SIG-M5 treated with dmso at 0.1 percent for 504 hours (cell line): ENCODE results near the gene SAMD4A.
A peak's percentile ranks its signal among the peaks of the same experiment; 100 is the strongest.

ENCODE experiments used
- DNase-seq: peaks from one replicate; lab custom pipeline; 2025; ENCODE audit not compliant: unreplicated experiment; lab: John Stamatoyannopoulos, UW

SAMD4A gene

DNA sequence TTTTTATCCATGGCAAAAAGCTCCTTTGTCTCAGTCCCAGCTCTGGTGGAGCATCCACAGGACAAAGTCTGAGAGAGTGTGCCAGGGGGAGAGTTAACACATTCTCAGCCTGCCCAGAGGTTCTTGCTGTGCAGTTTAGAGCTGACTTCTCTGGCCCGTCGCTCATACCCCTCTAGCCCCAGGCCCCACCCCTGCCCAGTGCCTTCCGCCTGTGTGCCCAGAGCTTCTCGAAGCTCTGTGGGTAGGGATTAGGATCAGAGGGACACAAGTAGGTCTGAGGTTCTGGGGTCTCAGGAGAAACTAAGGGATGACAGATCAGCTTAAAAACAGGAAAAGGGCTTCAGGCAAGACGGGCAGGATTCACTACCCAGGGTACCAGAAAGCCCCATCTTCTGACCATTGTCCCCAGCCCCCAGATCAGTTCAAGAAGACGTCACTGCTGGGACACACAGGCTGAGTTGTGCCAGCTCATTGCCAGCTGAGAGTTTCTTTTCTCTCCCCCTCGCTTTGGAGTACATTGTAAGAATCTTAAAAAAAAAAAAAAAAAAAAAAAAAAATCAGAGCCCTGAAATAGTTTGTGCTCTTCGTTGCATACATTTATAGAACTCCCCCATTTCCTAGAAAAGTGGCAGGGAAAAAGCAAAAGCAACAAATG, 208.7 kb downstream of the SAMD4A start:
- no peak for DNase-seq

DNA sequence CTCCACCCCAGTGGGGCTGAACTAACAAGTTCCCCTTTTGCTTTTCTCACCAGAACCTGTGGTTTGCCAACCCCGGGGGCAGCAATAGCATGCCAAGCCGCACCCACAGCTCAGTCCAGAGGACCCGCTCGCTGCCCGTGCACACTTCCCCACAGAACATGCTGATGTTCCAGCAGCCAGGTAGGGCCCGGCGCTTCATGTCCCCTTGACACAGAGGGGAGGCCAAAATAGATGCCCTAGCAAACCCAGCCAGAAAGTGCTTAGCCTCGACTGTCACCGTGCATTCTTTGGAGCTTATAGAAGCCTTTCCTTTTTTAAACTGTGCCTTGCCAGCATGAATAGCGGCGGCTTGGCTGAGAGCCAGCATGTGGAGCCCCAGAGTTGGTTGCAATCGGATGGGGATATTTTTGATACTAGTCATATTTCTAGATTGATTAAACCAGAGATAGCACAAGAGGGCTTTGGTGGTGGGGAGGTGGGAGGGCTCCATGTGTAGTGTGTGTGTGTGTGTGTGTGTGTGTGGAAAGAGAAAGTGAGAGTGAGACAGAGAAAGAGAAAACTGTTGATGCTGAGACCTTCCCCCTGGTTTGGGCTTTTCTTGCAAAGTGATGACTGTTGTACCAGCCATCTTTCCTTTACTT, 209.6 kb downstream of the SAMD4A start:
- peak; percentile 67 for DNase-seq

- no peak for DNase-seq
These were observed 210.5 kb downstream of the SAMD4A start for GRCh38 chr14:54777395-54777794.

GRCh38 chr14:54778618-54779345, 211.9 kb downstream of the SAMD4A start:
- DNase-seq = no peak

DNA sequence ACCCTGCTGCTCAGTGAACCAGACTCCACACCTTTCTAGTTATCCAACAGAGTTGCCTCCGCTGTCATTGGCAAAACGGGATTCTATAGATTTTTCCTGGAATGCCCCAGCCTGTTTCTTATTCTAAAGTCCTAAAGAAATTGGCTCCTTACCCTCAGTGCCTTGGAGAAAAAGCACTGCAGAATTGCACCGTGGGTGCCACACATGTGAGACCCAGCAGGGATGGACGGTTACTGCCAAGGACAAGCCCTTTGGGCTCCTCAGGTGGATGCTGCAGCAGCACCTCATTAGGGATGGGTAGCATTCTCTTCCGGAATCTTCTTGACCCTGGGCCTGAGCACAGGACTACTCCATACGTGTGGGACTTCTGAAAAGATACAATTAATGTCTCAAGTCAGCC, 214.2 kb downstream of the SAMD4A start:
- no peak for DNase-seq

- DNase-seq = no peak
These were observed 215.2 kb downstream of the SAMD4A start for GRCh38 chr14:54781961-54782750.

- DNase-seq = peak; percentile 92
These were observed 216.1 kb downstream of the SAMD4A start for GRCh38 chr14:54782751-54783659.

DNA sequence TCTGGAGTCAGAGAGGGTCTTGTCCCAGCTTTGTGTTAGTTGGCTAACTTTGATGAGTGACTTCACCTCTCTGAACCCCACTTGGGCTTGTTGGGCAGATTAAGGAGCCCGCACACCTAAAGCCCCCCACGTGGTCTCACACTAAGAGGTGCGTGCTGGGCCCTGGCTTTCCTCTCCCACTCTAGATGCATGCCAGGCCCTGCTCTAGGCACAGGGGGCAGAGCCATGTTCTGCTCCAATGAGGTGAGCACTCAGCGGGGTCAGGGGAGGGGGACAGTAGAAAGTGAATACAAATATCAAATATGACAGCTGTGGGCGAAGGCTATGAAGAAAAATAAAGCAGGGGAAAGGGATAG, 216.7 kb downstream of the SAMD4A start:
- DNase-seq = no peak

DNA sequence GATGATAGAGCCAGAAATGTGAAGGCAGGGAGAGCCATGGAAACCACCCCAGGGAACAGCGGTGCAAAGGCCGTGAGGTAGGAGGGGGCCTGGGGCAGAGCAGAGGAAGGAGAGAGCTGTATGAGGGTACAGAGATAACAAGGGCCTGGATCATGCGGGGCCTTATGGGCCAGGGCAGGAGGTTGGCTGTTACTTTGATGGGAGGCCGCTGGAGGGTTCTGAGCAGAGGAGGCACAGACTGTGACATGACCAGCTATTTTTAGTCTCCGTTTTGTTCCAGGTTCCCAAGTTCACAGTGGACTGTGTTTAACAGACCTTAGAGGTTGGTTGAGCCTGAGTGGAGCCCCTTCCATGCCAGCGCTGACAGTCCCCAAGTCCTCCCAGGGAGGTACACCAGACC, 217.1 kb downstream of the SAMD4A start:
- no peak for DNase-seq

- DNase-seq = no peak
These were observed 217.7 kb downstream of the SAMD4A start for GRCh38 chr14:54784657-54785056.

- no peak for DNase-seq
These were observed 218.3 kb downstream of the SAMD4A start for GRCh38 chr14:54785136-54785777.

DNA sequence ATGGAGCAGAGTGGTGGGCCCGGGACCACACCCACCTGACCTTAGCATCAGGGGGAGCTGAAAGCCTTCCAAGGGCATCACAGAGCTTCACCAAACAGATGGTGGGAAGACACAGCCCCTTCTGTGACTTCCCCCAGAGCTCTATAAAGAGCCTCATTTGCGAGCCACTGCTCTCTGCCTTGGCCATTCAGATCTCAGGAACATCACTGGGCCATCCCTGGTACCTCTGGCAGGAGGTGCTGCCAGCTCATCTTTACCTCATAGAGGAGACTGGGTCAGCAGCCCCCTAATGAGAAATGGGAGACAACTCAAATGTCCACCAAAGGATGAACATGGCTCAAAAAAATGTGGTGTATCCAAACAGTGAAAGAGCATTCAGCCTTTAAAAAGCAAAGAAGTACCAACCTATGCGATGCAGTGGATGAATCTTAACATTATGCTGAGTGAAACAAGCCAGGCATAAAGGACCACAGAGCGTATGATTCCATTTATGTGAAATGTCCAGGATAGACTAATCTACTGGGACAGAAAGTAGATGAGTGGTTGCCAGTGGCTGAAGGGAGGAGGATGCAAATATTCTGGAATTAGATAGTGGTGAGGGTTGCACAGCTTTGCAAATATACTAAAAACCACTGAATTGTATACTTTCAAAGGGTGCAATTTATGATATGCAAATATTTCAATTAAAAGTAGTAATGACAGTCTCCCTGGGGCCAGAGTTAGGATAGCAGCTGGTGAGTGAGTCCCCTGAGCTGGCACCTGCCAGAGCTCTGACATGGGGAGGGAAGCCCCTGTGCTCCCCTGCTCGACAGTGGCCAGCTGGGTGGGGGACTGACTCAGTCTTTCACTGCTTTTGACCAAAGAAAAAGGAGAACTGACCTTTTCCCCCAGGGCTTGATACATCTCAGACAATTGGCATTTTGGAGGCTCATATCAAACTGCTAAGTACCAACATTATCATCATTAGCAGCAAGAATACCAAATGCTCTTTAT, 219.1 kb downstream of the SAMD4A start:
- no peak for DNase-seq

DNA sequence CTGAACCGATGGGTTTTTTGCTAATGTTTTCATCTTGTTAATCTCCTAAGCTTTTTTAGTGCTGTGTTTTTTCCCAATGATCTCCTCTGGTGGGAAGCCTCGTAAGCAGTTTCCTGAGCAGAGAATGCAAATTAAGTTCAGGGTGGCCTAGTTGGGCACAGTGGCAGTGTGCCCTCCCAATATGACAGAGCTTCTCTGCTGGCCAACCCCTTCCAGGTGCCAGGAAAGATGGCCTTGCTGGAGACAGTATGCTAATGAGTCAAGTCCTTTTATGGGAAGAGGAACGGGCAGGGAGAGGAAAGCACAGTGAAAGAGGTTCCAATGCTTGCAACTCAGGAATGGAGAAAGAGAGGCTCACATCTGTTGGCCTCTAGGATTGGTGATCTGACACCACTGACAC, 219.9 kb downstream of the SAMD4A start:
- DNase-seq = no peak

GRCh38 chr14:54787261-54787660, 220.3 kb downstream of the SAMD4A start:
- peak; percentile 14 for DNase-seq

GRCh38 chr14:54788701-54789100, 221.8 kb downstream of the SAMD4A start:
- no peak for DNase-seq

DNA sequence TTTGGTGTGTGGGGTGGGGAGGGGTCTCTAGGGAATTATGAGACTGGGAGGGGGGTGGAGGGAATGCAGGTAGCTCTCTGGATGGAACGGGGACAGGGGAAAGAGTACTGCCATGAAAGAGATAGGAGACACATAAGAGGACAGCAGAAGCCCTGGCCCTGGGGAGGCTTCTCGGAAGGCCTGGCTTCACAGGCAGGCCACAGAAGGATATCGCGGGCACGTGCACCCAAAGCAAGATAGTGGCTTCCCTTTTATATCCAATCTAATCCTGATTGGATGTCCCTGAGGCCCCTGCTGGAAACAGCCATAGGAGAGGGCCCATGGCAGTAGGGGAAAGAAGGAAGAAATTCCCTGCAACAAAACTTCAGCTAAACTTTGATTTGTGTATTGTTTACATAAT, 222.2 kb downstream of the SAMD4A start:
- DNase-seq = no peak

- no peak for DNase-seq
These were observed 223.0 kb downstream of the SAMD4A start for GRCh38 chr14:54789781-54790480.

DNA sequence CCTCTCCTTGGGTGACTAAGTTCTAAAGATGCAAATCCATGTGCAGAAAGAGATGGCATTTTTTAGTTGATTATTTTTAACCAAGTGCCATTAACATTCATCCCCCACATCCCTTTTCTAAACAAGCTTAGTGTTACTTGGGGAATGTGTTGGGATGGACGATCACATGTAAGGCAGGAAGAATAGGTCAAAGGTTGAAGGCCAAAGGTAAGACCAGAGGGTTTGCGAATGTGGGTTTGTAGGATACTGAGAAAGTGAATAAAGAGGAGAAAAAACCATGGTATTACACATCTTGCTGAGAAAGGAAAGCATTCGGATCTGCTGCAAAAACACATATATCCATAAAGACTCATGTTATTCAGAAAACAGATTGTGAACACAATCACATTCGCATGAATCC, 224.1 kb downstream of the SAMD4A start:
- DNase-seq = no peak
